GM18507 (cell line): ENCODE data around the gene MCTP1.

Source experiments
- DNase-seq: peaks from one replicate; pipeline ENCODE4 v3.0.0; 2011; ENCODE audit warnings: low read depth; ENCODE audit not compliant: insufficient read length; ENCODE audit errors: extremely low spot score
- FAIRE-seq: peaks from 2 replicates; lab custom pipeline; 2011; peaks lifted over from hg19 to GRCh38; lab: Jason Lieb, UNC

The MCTP1 gene

DNA sequence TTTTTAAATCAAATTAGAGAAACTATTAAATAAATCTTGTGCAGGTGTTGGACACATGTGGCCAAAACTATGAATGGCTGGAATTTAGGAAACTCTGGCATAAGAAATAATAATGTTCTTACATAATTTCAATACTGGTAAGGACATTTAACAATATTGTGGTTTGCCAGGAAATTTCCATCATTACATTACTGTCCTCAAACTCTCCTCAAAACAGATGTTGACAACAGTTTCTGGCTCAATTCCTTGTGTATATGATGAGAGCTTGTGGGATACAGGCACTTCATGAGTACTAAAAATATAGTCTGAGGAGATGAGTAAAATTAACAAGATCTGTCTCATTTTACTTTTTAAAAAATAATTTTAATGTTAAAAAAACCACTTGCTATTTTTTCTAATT lies 27.9 kb downstream of the MCTP1 start:
- no peak for DNase-seq
- FAIRE-seq: no peak

DNA sequence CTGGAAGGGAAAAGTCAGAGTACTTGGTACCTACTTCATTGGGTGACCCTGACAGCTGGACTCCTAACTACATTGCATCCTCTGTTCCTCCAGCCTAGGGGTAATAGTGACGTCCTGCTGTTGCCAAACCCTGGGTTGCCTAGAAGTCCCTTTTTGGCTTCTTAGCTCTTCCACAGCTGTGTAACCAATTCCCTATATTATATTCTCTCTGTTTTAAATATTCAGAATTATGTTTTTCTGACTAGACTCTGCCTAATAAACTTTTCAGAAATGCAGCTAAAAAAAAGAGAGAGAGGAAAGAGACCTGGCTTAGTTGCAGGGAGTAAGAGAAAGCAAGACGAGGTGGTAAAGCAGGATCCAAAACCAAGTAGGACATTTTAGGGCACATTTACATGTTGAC lies 28.4 kb downstream of the MCTP1 start:
- no peak for FAIRE-seq
- no peak for DNase-seq

- FAIRE-seq: no peak
Observed at GRCh38 chr5:95252801-95253200, 32.1 kb downstream of the MCTP1 start.

DNA sequence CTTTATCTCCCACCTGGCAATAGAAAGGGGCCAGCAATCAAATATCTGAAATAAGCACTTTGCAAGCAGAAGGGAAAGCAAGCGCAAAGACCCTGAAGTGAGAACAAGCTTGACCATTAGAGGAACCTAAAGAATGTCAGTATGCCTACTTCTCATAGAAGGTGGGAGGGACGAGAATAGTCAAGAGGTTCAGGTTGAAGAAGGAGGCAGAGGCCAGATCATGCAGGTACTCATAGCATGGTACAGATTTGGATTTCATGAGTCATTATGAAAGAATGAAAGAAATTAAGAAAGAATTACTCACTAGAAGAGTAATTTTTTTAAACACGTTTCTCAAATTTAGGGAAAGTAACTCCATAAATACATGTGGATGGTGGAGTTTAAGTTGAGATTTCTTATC lies 33.7 kb downstream of the MCTP1 start:
- FAIRE-seq (no peak), DNase-seq (no peak)

More at GRCh38 chr5:95252801-95253200, 32.1 kb downstream of the MCTP1 start:
- DNase-seq: no peak

DNA sequence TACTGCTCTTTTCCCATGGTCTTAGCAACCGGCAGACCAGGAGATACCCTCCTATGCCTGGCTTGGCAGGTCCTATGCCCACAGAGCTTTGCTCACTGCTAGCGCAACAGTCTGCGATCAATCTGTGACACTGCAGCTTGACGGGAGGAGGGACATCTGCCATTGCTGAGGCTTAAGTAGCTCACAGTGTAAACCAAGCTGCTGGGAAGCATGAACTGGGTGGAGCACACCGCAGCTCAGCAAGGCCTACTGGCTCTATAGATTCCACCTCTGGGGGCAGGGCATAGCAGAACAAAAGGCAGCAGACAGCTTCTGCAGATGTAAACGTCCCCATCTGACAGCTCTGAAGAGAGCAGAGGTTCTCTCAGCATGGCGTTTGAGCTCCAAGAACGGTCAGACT lies 40.4 kb downstream of the MCTP1 start:
- no peak for FAIRE-seq
- DNase-seq: no peak

DNA sequence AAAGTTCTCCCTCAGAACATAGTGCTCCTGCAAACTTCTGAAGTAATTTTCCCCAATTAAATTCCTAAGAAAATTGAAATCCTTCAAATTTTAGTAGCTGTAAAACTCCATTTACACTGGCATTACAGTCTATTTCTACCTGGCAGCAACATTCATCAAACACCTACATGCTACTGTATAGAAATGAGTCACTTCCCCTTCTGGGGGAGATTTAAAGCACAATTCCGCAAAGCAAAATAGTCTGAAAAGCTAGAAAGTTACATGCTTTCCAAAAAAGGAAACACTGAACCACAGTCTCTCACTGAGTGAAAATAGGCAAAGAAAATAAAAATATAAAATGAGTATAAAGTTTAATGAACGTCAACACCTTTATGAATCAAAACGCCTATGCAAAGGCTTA lies 43.3 kb downstream of the MCTP1 start:
- DNase-seq (peak; percentile 47), FAIRE-seq (peak; percentile 95)

GRCh38 chr5:95241161-95241560 lies 43.7 kb downstream of the MCTP1 start:
- no peak for DNase-seq
- FAIRE-seq: no peak

- FAIRE-seq (peak; percentile 64), DNase-seq (no peak)
Observed at GRCh38 chr5:95238560-95239325, 46.2 kb downstream of the MCTP1 start.

DNA sequence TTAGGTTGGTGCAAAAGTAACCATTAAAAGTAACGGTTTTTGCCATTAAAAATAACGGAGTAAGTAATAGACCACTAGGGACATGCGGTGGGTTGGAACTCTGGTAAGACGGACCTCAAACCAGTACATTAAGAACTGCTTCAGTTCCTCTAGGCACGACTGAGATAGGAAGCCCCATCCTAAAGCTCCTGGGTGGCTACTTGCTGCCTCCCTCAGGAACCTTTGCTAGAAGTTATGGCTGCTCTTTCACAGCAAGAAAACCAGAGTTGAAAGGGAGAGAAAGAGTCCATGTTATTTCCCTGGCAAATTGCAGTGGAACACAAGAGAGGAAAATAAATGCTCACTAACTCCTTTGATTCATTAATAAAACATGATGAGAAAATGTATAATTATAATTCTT lies 47.6 kb downstream of the MCTP1 start:
- DNase-seq (no peak), FAIRE-seq (no peak)

- FAIRE-seq (peak; percentile 24), DNase-seq (no peak)
Observed at GRCh38 chr5:95235439-95235982, 49.4 kb downstream of the MCTP1 start.

GRCh38 chr5:95229646-95230045 lies 55.2 kb downstream of the MCTP1 start:
- DNase-seq: no peak
- FAIRE-seq: no peak

- FAIRE-seq (no peak), DNase-seq (no peak)
Observed at GRCh38 chr5:95224701-95225459, 60.0 kb downstream of the MCTP1 start.

DNA sequence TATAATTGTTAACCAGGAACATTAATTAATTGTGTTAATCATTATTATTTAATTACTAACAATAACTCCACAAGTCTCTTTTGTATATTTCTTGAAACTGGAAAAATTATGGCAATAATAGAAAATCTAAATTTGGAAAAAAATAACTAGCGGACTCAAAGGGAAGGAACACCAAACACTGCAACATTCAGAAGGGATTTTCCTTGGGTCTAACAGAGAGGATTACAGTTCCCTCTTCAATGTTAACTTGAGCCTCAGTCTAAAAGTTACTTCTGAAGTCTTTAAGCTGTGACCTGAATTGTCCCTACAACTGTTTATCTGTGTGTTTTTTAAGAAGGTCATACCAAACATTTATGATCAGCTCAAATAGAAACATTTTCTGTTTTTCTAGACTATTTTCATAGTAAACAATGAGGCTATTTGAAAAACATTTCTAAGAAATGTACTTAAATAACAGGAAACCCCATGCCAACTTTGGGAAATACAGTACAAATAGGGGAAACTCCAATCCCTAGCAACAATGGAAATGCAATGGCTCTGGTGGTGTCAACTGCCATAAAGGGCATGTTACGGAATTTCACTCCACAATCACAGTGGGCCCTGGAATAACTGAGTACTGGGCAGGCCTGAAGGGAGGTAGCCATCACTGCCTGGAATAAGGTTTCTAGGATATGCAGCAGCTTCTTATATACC lies 61.2 kb downstream of the MCTP1 start:
- DNase-seq: no peak
- FAIRE-seq: peak; percentile 12

DNA sequence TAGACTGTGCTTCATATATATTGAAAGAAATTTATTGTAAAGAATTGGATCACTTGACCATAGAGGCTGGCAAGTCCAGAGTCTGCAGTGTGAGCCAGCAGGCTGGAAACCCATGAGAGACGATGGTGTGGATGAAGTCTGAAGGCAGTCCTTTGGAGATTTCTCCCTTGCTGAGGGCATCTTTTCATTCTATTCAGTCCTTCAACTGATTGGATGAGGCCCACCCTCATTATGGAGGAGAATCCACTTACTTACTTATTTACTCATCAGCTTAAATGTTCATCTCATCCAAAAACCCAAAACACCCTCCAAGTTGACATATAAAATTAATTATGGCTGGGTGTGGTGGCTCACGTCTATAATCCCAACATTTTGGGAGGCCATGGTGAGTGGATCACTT lies 62.1 kb downstream of the MCTP1 start:
- DNase-seq (no peak), FAIRE-seq (no peak)

DNA sequence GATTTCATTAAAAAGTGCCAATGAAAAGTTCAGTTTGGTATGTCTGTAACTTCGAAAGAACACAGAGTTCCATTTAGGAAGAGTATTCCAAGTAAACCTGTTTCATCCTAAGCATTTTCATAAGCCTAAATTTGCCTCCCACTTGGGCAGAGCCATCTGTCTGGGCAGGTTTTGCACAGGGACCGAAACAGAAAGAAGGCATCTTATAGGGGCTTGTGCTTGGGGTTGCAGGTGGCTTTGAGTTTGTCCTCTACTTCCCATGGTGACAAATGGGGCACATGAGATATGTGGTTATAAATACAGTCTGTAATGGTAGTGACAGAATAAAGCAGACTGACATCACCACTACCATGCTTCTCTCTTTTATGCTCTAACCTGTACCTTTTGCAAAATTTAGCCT lies 63.7 kb downstream of the MCTP1 start:
- DNase-seq: no peak
- peak; percentile 15 for FAIRE-seq

- DNase-seq (no peak), FAIRE-seq (no peak)
Observed at GRCh38 chr5:95220381-95220780, 64.5 kb downstream of the MCTP1 start.

GRCh38 chr5:95219411-95219810 lies 65.5 kb downstream of the MCTP1 start:
- FAIRE-seq (no peak), DNase-seq (no peak)

GRCh38 chr5:95217881-95218280 lies 67.0 kb downstream of the MCTP1 start:
- no peak for DNase-seq
- FAIRE-seq: no peak

GRCh38 chr5:95217351-95217750 lies 67.5 kb downstream of the MCTP1 start:
- FAIRE-seq (no peak), DNase-seq (no peak)
